A549 treated with Mapracorat at 1 μM for 4 hours (cell line): ENCODE results near the gene ZNF532. TPM values are rescaled to one million over a fixed set of nuclear protein-coding genes. Genes with fewer than 3 reads are reported as not detected.

Experiments
- total RNA-seq: library from RNA; stranded (reverse); fragments of 200-300 nt; extraction: Qiagen RNA extraction; gene quantifications from 5 replicates; pipeline ENCODE4 v1.2.3, GENCODE V29; 2022

Gene ZNF532
- total RNA-seq: 18.8 to 23.8 TPM (median 21.9 TPM) in 5 replicates

GRCh38 chr18:58864146-58865032 lies at the start of gene ZNF532:
Gene ZNF532, plus strand, starts transcription at chr18:58864877. CDS start in a region left out here.

Other genes starting within 250 kb of the ZNF532 start
- 5.6 to 9.2 TPM (median 7.4 TPM) in 5 replicates for gene ALPK2, start 235.8 kb upstream of the ZNF532 start, total RNA-seq
- gene MALT1, start 193.4 kb upstream of the ZNF532 start, total RNA-seq: 7.9 to 10.6 TPM (median 9.1 TPM) in 5 replicates